Fibroblast of pulmonary artery (primary cell): Measurements from ENCODE around the gene ZFHX3.

Source experiments
- DNase-seq: peaks from one replicate; pipeline ENCODE4 v3.0.0-alpha.2; 2010; ENCODE audit warnings: low read depth
- H3K4me3 ChIP-seq: replicated peaks from 2 replicates; pipeline ENCODE4 v1.5.1; 2011; ENCODE audit warnings: low read depth, mild to moderate bottlenecking, control low read depth, low read length, moderate library complexity
- CTCF ChIP-seq: IDR thresholded peaks from 2 replicates; pipeline ENCODE4 v1.5.1; 2011; ENCODE audit warnings: mild to moderate bottlenecking, control low read depth, low read length, inconsistent platforms; ENCODE audit errors: missing control alignments

The ZFHX3 gene

DNA sequence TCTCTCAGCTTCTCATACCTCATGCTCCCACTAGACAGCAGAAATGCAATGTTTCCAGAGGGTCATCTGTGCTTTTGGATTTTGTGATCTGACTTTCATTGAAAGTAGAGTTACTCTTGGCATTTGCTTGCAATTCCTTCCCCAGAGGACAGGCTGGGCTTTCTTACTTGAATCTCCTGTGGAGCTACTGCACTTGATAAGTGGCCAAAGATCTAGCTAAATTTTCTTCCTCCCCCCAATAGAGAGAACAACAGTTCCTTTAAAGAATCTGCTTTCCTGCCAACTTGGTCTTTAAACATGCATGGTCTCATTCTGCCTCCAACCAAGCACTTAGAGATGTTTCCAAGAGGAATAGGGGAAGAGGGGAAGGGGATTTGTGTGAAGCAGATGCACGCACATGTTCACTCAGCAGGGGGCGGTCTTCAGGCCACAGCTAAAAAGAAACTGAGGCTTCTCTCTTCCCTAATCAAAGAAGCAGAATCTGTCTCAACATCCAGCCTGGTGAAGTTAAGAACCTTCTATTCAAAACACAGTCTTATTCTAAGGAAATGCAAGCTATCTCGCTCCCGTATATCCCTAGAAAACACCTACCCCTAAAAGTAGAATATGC, 229.6 kb downstream of the ZFHX3 start:
- no peak for DNase-seq

GRCh38 chr16:72815348-72816318, 232.3 kb downstream of the ZFHX3 start:
- no peak for DNase-seq
- H3K4me3 ChIP-seq = no peak overlapping the region
- no peak for TF ChIP-seq CTCF

More for the DNA sequence above, 229.6 kb downstream of the ZFHX3 start:
- H3K4me3 ChIP-seq = no peak overlapping the region
- TF ChIP-seq CTCF = peak; percentile 18

- H3K4me3 ChIP-seq = no peak overlapping the region
- DNase-seq = no peak
- no peak for TF ChIP-seq CTCF
Observed at GRCh38 chr16:72814226-72814625, 233.7 kb downstream of the ZFHX3 start.

GRCh38 chr16:72812672-72813071, 235.3 kb downstream of the ZFHX3 start:
- DNase-seq = no peak
- no peak for TF ChIP-seq CTCF
- no peak overlapping the region for H3K4me3 ChIP-seq

DNA sequence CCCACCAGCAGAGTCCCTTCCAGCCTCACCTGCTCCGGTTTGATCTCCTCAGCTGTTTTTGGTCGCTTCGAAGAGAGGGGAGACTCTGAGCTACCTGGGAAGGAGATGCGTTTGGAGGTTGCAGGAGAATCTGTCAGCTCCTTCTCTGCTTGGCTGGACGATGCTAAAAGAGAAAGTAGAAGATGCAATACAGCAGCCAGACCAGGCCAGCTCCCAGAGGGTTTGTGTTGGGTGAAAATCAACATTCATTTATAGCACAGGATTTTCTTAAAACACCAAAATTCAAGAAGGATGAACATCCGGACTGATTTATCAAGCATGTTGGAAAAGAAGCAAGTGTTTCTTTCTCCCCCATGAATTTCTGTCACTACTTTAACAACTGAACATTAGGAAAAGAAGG, 236.1 kb downstream of the ZFHX3 start:
- no peak for DNase-seq
- H3K4me3 ChIP-seq = no peak overlapping the region
- TF ChIP-seq CTCF = no peak

DNA sequence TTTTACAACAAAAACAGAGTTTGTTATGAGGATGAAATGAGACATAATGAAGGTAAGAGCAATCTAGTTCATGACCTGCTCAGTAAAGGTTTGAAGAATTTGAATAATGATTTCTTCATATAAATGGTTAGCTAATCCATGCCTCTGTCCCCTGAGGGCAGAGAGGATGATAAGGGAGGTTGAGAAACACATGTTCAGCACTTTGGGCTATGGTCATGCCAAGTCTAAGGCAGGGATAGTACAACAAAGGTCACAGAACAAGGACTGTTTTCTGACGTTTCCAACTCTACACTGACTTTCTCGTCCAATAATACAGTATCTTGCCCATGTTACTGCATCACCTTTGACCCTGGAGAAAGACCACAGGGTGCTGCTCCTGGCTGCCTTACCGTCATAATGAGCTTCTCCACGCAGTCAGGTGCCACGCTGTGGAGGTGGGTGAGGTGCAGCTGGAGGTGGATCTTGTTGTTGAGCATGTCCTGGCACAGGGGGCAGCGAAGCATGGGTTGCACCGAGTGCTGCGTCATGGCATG, 236.7 kb downstream of the ZFHX3 start:
- no peak overlapping the region for H3K4me3 ChIP-seq
- TF ChIP-seq CTCF = no peak
- DNase-seq = no peak
